GM21526 (cell line): ENCODE measurements around the gene PMIS2.

Experiments
- ATAC-seq: cut with Tn5 transposase; IDR thresholded peaks from one replicate; pipeline ENCODE4 v1.9.1; 2021; ENCODE audit warnings: moderate library complexity; ENCODE audit not compliant: unreplicated experiment, low FRiP score

Gene PMIS2

DNA sequence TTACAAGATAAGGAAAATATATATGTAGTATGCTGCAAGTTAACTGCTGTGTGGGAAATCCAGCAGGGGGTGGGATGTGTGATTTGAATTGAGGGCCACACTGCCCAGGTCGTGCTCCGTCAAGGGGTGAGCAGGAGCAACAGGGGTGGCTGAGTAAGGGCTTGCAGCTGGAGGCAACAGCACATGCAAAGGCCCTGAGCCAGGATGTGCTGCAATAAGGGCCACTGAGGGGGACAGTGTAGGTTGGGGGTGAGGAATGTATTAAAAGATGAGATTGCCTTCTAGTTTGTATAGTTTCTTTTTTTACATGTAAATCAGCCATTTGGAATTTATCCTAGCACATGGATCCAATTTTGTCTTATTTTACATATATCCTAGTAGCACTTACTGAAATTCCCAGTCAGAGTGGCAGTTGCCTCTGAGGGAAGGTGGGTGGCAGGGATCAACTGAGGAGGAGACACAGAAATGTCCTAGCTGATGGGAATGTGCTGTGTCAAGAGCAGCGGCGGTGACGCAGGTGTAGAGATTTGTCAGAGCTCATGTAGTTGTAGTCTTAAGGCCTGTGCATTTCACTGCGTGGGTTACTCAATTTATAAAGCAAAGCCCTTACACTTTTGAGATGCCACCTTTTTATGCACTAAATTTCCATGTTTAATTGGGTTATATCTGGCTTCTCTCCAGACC lies 37.5 kb downstream of the PMIS2 start:
- no peak for ATAC-seq

DNA sequence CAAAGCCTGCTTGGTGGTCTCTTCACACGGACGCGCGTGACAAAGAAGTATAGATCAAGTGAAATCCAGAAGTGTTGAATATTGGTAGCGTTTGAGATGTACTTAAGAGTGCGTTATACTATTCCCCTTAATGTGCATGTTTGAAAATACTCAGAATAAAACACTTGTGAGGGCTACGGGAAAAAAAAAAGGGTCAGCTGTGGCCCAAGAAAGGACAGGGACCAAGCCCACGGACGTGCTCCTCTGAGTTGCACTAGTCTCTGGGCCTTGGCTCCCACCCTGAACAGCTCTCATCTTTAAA lies 42.2 kb downstream of the PMIS2 start:
- no peak for ATAC-seq

GRCh38 chr19:35628565-35629331 lies 42.8 kb downstream of the PMIS2 start, which contains the start of gene RBM42:
Gene RBM42, plus strand, starts transcription at chr19:35629036. Its CDS starts 118 bp downstream, at chr19:35629154.
- peak; percentile 88 for ATAC-seq

GRCh38 chr19:35629332-35629633 lies 43.3 kb downstream of the PMIS2 start:
- no peak for ATAC-seq

- no peak for ATAC-seq
Observed at GRCh38 chr19:35633727-35634440, 47.9 kb downstream of the PMIS2 start.

DNA sequence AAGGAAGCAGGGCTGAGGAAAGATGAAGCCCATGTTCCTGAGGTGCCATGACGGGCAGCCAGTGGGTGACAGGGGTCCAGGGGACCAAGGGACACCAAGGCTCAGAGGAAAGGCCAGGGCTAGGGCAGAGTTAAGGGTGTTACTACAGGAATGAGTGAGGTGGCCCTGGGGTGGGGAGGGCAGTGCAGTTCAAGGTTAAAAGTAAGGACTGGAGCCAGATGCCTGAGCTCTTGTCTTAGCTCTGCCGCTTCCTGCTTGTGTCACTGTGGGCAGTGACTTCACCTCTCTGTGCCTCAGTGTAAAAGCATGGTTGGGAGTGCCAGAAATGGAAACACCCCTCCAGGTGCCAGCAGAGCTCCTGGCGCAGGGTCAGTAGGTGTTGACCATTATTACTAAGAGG lies 50.7 kb downstream of the PMIS2 start:
- no peak for ATAC-seq
